Liver (tissue), 9 donors: ENCODE measurements around the gene TNF. TPM values are rescaled to one million over a fixed set of nuclear protein-coding genes. Genes with fewer than 3 reads are reported as not detected.

Source experiments
- DNase-seq: peaks from one replicate; pipeline ENCODE4 v3.0.0-alpha.2; 2017; ENCODE audit warnings: low spot score
- H3K27ac ChIP-seq, 2 donors: one replicate each; pipeline ENCODE4 v1.7.0; 2013; ENCODE audit warnings: inconsistent platforms in 2 of 2, low read length in 2 of 2, control low read depth in 1 of 2, low read depth in 1 of 2, mild to moderate bottlenecking in 1 of 2
- H3K27me3 ChIP-seq, 4 donors: one replicate each; pipeline versions ENCODE4 v1.6.1 to v1.7.0; 2013; ENCODE audit warnings: low read length in 3 of 4, inconsistent platforms in 1 of 4, mild to moderate bottlenecking in 1 of 4, moderate library complexity in 1 of 4; ENCODE audit not compliant: control insufficient read depth in 4 of 4, insufficient read depth in 4 of 4
- H3K36me3 ChIP-seq, 4 donors: one replicate each; pipeline versions ENCODE4 v1.6.1 to v1.7.0; 2013; ENCODE audit warnings: low read length in 3 of 4, mild to moderate bottlenecking in 3 of 4, low read depth in 1 of 4, moderate library complexity in 1 of 4; ENCODE audit not compliant: control insufficient read depth in 4 of 4, insufficient read depth in 3 of 4
- H3K4me1 ChIP-seq, 4 donors: one replicate each; pipeline versions ENCODE4 v1.6.1 to v1.7.0; 2013; ENCODE audit warnings: low read length in 3 of 4, mild to moderate bottlenecking in 3 of 4, moderate library complexity in 1 of 4; ENCODE audit not compliant: control insufficient read depth in 4 of 4, insufficient read depth in 4 of 4
- H3K4me3 ChIP-seq, 3 donors: one replicate each; pipeline versions ENCODE4 v1.6.1 to v1.7.0; 2013; ENCODE audit warnings: low read length in 3 of 3, control low read depth in 1 of 3, low read depth in 1 of 3, mild to moderate bottlenecking in 1 of 3
- H3K9ac ChIP-seq, 2 donors: one replicate each; pipeline ENCODE4 v1.7.0; 2013; ENCODE audit warnings: low read length in 2 of 2, mild to moderate bottlenecking in 2 of 2, moderate library complexity in 2 of 2, control low read depth in 1 of 2, low read depth in 1 of 2
- H3K9me3 ChIP-seq, 4 donors: one replicate each; pipeline versions ENCODE4 v1.6.1 to v1.7.0; 2013; ENCODE audit warnings: low read length in 3 of 4; ENCODE audit not compliant: control insufficient read depth in 4 of 4
- ATF3 ChIP-seq: IDR thresholded peaks from 2 replicates; pipeline ENCODE4 v1.6.1; 2016; ENCODE audit warnings: antibody characterized with exemption
- EGR1 ChIP-seq, 2 donors: IDR thresholded peaks; 2 replicates each; pipeline ENCODE4 v1.6.1; 2016 to 2018; ENCODE audit warnings: antibody characterized with exemption in 2 of 2, low read depth in 2 of 2
- FOXA1 ChIP-seq: IDR thresholded peaks from 2 replicates; pipeline ENCODE4 v1.6.1; 2016; ENCODE audit warnings: antibody characterized with exemption
- FOXA2 ChIP-seq: IDR thresholded peaks from 2 replicates; pipeline ENCODE4 v1.6.1; 2016; ENCODE audit warnings: antibody characterized with exemption
- GABPA ChIP-seq, 2 donors: IDR thresholded peaks in 1 of 2; conservative IDR thresholded peaks in 1 of 2; 2 replicates each; pipeline ENCODE4 v1.6.1; 2016; ENCODE audit warnings: antibody characterized with exemption in 2 of 2, mild to moderate bottlenecking in 1 of 2, moderate library complexity in 1 of 2
- HNF4G ChIP-seq: IDR thresholded peaks from 2 replicates; pipeline ENCODE4 v1.6.1; 2016; ENCODE audit warnings: antibody characterized with exemption
- JUND ChIP-seq, 2 donors: IDR thresholded peaks; 2 replicates each; pipeline ENCODE4 v1.6.1; 2016; ENCODE audit warnings: antibody characterized with exemption in 2 of 2
- MAX ChIP-seq: IDR thresholded peaks from 2 replicates; pipeline ENCODE4 v1.6.1; 2016; ENCODE audit warnings: antibody characterized with exemption
- REST ChIP-seq: IDR thresholded peaks from 2 replicates; pipeline ENCODE4 v1.6.1; 2016; ENCODE audit warnings: antibody characterized with exemption, mild to moderate bottlenecking
- RXRA ChIP-seq, 2 donors: IDR thresholded peaks; 2 replicates each; pipeline ENCODE4 v1.6.1; 2017 to 2018; ENCODE audit warnings: antibody characterized with exemption in 2 of 2, mild to moderate bottlenecking in 1 of 2
- TAF1 ChIP-seq: conservative IDR thresholded peaks from 2 replicates; pipeline ENCODE4 v1.6.1; 2016; ENCODE audit warnings: antibody characterized with exemption, mild to moderate bottlenecking
- YY1 ChIP-seq: IDR thresholded peaks from 2 replicates; pipeline ENCODE4 v1.6.1; 2016; ENCODE audit warnings: antibody characterized with exemption, mild to moderate bottlenecking
- WGBS: extraction: QIAGEN DNeasy Blood & Tissue Kit; methylation state at CpG from one replicate; pipeline ENCODE4 v1.1.7; 2013; 5-methylcytosine and 5-hydroxymethylcytosine counted together
- polyA plus RNA-seq, 2 donors: library from polyadenylated mRNA; stranded (reverse) in 1 of 2; unstranded in 1 of 2; fragments of 200-250 nt in 1 of 2; fragments of >200 nt in 1 of 2; fragmentation: Nextera tagmentation in 1 of 2; extraction: Ambion mirVana in 1 of 2; gene quantifications; one replicate each; pipeline versions ENCODE4 v1.2.1 to v1.2.3, GENCODE V29; 2013 to 2015
- total RNA-seq, 2 donors: library from RNA; depleted of rRNA; stranded (reverse); fragments of >200 nt; gene quantifications; one replicate each; pipeline ENCODE4 v1.2.3, GENCODE V29; 2014
- TF ChIP-seq, protein P1 (sequence below): fragments of 150-350 bp; IDR thresholded peaks from 2 replicates; pipeline ENCODE4 v1.5.1; 2017; ENCODE audit warnings: improper control_type of control experiment, low read depth, low read length; ENCODE audit not compliant: missing input control
- donor health status: healthy.
- donor health status: healthy.
- donor health status: healthy.
- donor health status: healthy.
- donor health status: healthy.

The TNF gene
- total and polyA plus RNA-seq, 4 donors, result 0.06 to 0.42 (median 0.19) TPM; not detected in 1

DNA sequence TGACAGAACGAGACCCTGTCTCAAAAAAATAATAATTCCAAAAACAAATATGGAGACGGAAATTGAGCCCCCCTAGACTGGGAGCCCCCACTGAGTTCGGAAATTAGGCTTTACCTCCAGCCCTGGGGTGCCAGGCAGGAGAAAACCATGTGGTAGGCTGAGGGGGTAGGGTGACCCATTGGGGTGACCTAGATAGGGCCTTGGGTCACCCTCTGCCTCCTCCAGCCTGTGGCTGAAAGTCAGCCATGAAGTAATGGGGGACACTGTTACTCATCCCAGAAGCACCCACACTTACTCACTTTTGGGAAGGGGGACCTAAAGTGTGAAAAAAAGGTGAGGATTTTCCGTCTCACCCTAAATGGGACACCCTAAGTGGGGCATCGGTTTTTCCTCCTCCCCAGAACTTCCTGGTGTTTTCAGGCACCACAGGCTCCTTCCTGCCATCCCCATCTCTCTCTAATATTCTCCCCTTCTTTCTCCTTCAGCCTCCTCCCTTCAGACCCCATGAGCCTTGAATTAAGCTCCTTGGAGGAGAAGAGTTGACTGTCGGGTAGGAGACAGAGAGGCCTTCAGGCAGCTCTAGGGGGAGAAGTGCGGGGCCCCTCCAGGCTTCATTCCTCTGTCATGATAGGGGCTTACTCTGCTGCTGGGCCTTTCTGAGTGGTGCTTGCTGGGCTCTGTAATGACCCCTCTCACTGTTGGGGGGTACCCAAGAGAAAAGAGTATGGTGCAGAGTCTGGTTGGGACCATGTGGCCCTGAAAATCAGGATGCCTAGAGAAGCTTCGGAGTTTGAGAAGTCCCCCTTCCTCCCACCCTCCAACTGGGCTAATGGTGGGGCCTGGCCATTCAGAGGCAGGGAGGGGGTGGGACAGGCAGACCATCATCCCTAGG lies 4.4 kb downstream of the TNF start:
- no peak overlapping the region for H3K9ac ChIP-seq
- H3K4me3 ChIP-seq, result no peak overlapping the region
- H3K27ac ChIP-seq, result no peak overlapping the region

GRCh38 chr6:31580438-31580740 lies 5.0 kb downstream of the TNF start:
- Histone ChIP-seq H3K9ac (peak overlapping the region in 1 of 2 donors; percentile 47), H3K36me3 (no peaks in the 10 kb centered on the region), H3K27ac (peak overlapping the region; percentile 63 to 73), H3K27me3 (no peaks in the 10 kb centered on the region), H3K4me3 (peak overlapping the region in 2 of 3 donors; percentile 74 to 78), H3K9me3 (no peaks in the 10 kb centered on the region), H3K4me1 (peaks cover 0 to 16% (median 6%) of the 10 kb centered on the region in 4 donors)
- 42% methylated on average over 11 of the region's 11 CpGs for WGBS
- no peak for DNase-seq
- TF ChIP-seq FOXA1 (no peak), TAF1 (no peak), MAX (no peak), RXRA (IDR thresholded peaks at IDR 0.05) (no peak), REST (no peak), HNF4G (no peak), EGR1 (IDR thresholded peaks at IDR 0.05; ENCODE audit: low read depth in 2 of 2) (no peak), GABPA (IDR thresholded peaks at IDR 0.05 in 1 of 2, conservative IDR thresholded peaks at IDR 0.05 in 1 of 2) (no peak), ATF3 (no peak)

More for the DNA sequence above, 4.4 kb downstream of the TNF start:
- Histone ChIP-seq H3K4me1 (peaks cover 0 to 16% (median 6%) of the 10 kb centered on the region in 4 donors), H3K9me3 (no peaks in the 10 kb centered on the region), H3K27me3 (no peaks in the 10 kb centered on the region), H3K36me3 (no peaks in the 10 kb centered on the region)
- DNase-seq, result no peak
- TF ChIP-seq HNF4G, result no peak
- no peak for TF ChIP-seq FOXA1
- TF ChIP-seq FOXA2, result no peak
- TF ChIP-seq, protein P1, sequence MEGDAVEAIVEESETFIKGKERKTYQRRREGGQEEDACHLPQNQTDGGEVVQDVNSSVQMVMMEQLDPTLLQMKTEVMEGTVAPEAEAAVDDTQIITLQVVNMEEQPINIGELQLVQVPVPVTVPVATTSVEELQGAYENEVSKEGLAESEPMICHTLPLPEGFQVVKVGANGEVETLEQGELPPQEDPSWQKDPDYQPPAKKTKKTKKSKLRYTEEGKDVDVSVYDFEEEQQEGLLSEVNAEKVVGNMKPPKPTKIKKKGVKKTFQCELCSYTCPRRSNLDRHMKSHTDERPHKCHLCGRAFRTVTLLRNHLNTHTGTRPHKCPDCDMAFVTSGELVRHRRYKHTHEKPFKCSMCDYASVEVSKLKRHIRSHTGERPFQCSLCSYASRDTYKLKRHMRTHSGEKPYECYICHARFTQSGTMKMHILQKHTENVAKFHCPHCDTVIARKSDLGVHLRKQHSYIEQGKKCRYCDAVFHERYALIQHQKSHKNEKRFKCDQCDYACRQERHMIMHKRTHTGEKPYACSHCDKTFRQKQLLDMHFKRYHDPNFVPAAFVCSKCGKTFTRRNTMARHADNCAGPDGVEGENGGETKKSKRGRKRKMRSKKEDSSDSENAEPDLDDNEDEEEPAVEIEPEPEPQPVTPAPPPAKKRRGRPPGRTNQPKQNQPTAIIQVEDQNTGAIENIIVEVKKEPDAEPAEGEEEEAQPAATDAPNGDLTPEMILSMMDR, result no peak
- no peak for TF ChIP-seq JUND (IDR thresholded peaks at IDR 0.05)
- no peak for TF ChIP-seq YY1
- no peak for TF ChIP-seq GABPA (IDR thresholded peaks at IDR 0.05 in 1 of 2, conservative IDR thresholded peaks at IDR 0.05 in 1 of 2)
- TF ChIP-seq REST, result no peak
- no peak for TF ChIP-seq TAF1
- WGBS, result 92% methylated on average over 8 of the region's 8 CpGs
